ENCODE measurements around the gene MAEA.

Gene MAEA

GRCh38 chr4:1342003-1342402 lies 52.3 kb downstream of the MAEA start:
- ATAC-seq = no peak
- TF ChIP-seq PATZ1 (CRISPR knock-in tag; IDR thresholded peaks at IDR 0.05; ENCODE audit: borderline replicate concordance) = no peak
- no peak for TF ChIP-seq PPARA (CRISPR knock-in tag; IDR thresholded peaks at IDR 0.05; ENCODE audit: borderline replicate concordance)
- no peak for TF ChIP-seq RARB (CRISPR knock-in tag; IDR thresholded peaks at IDR 0.05)
- TF ChIP-seq ZFP3 (CRISPR knock-in tag; IDR thresholded peaks at IDR 0.05) = no peak
- no peak for TF ChIP-seq ESRRG (CRISPR knock-in tag; IDR thresholded peaks at IDR 0.05)
- no peak for TF ChIP-seq CSDC2 (CRISPR knock-in tag; IDR thresholded peaks at IDR 0.05)
- TF ChIP-seq ZNF70 (CRISPR knock-in tag; IDR thresholded peaks at IDR 0.05) = no peak
- no peak for TF ChIP-seq ZC3H10 (CRISPR knock-in tag; IDR thresholded peaks at IDR 0.05)
- no peak for TF ChIP-seq SNAI2 (CRISPR knock-in tag; IDR thresholded peaks at IDR 0.05)

- no peak for ATAC-seq
- TF ChIP-seq OSR1 (CRISPR knock-in tag; IDR thresholded peaks at IDR 0.05) (no peak), SNAI2 (CRISPR knock-in tag; IDR thresholded peaks at IDR 0.05) (no peak), TOX (CRISPR knock-in tag; IDR thresholded peaks at IDR 0.05; ENCODE audit: borderline replicate concordance) (no peak), CREB5 (CRISPR knock-in tag; IDR thresholded peaks at IDR 0.05; ENCODE audit: low read depth) (no peak), PPARA (CRISPR knock-in tag; IDR thresholded peaks at IDR 0.05; ENCODE audit: borderline replicate concordance) (no peak), ZNF8 (CRISPR knock-in tag; IDR thresholded peaks at IDR 0.05) (no peak), ZNF565 (CRISPR knock-in tag; conservative IDR thresholded peaks at IDR 0.05; ENCODE audit: low read depth) (no peak), CSRNP3 (CRISPR knock-in tag; IDR thresholded peaks at IDR 0.05) (no peak), TCF4 (CRISPR knock-in tag; IDR thresholded peaks at IDR 0.05; ENCODE audit: borderline replicate concordance) (no peak), ZFP3 (CRISPR knock-in tag; IDR thresholded peaks at IDR 0.05) (no peak), CSDC2 (CRISPR knock-in tag; IDR thresholded peaks at IDR 0.05) (no peak), BACH2 (CRISPR knock-in tag; IDR thresholded peaks at IDR 0.05; ENCODE audit: borderline replicate concordance) (no peak), RARB (CRISPR knock-in tag; IDR thresholded peaks at IDR 0.05) (no peak)
Measured at GRCh38 chr4:1344696-1345095, 55.0 kb downstream of the MAEA start.

GRCh38 chr4:1345903-1346780 lies 56.5 kb downstream of the MAEA start:
- ATAC-seq = peak; percentile 55
- TF ChIP-seq ESRRG (CRISPR knock-in tag; IDR thresholded peaks at IDR 0.05) (no peak), PATZ1 (CRISPR knock-in tag; IDR thresholded peaks at IDR 0.05; ENCODE audit: borderline replicate concordance) (no peak), CSRNP3 (CRISPR knock-in tag; IDR thresholded peaks at IDR 0.05) (no peak), TOX (CRISPR knock-in tag; IDR thresholded peaks at IDR 0.05; ENCODE audit: borderline replicate concordance) (no peak), OSR1 (CRISPR knock-in tag; IDR thresholded peaks at IDR 0.05) (no peak), ZNF565 (CRISPR knock-in tag; conservative IDR thresholded peaks at IDR 0.05; ENCODE audit: low read depth) (no peak), ZFP3 (CRISPR knock-in tag; IDR thresholded peaks at IDR 0.05) (no peak), POU6F1 (CRISPR knock-in tag; IDR thresholded peaks at IDR 0.05; ENCODE audit: borderline replicate concordance, low read depth) (no peak), ZNF70 (CRISPR knock-in tag; IDR thresholded peaks at IDR 0.05) (no peak), TSHZ2 (CRISPR knock-in tag; IDR thresholded peaks at IDR 0.05) (no peak), PPARA (CRISPR knock-in tag; IDR thresholded peaks at IDR 0.05; ENCODE audit: borderline replicate concordance) (no peak)

All from SK-N-SH treated with all-trans-retinoic acid at 6 μM for 48 hours (cell line).